DMS53 treated with DMSO at 0.1 percent for 48 hours (cell line): ENCODE results near the gene SLC28A3.
A peak's percentile ranks its signal among the peaks of the same experiment; 100 is the strongest.

ENCODE experiments used
- DNase-seq: peaks from one replicate; lab custom pipeline; 2025; ENCODE audit not compliant: unreplicated experiment; lab: John Stamatoyannopoulos, UW

The SLC28A3 gene

DNA sequence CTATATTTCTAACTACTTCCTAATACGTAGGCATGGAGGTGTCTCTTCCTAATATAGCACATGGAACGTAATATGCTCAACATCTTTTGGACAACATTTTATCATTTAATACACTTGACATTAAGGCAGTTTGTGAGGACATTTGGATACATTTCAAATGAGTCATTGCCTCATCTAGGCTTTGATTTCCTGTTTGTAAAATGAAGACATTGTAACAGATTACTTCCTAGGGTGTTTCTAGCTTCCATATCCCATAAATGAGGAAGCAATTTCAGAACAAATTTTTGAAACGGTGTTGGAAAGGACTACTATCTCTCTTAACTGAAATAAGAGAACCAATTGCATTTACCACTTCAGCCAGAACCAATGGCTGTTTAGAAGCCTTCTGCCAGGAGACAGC, 38.7 kb downstream of the SLC28A3 start:
- DNase-seq, result no peak

DNA sequence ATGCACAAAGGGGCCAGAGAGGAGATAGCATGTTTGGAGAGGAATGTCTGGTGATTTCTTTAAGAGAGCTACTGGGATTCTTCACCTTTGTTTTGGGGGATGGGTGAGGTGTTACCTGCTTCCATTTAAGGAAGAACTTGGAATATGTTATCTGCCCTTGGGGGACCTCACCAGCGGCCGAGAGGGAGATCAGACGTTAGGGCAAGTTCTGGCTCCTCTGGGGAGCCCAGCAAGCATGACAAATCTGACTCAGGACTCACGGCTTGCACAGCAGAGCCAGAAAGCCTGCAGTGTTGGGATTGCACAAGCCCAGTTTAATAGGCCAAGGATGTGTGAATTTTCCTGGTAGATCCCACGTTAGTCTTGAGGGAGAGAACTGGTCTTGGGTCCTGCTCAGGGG, 40.3 kb downstream of the SLC28A3 start:
- DNase-seq, result no peak

DNA sequence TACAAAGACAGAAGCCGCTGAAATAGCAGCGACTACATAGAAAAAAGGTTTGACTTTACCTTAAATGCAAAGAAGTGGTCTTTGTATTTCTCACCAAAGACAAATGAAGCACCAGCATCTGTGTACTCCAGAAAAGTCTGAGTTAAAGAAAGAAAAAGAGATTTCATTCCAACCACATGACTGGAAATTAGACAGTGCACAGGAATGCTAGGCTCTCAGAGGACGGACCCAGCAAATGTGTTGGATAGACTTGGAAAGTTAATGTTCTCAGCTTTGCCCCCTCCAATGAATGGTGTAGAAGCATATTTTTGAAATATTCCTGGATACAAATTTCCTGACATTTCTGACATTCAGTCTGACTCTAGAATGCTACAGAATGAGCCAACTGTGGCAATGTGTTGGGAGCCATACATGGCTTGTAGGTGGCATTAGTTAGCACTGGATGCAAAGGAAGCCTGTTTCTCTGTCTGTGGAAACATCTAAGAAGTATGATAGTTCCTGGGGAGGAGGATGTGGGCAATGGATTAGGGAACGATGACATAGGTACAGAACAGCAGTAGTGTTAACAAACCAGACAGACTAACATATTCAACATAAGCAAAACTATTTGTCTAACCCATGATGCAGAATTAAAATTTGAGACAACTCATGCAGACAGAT, 43.3 kb downstream of the SLC28A3 start:
- DNase-seq, result no peak

- DNase-seq, result no peak
These were observed 44.3 kb downstream of the SLC28A3 start for GRCh38 chr9:84296146-84296843.

GRCh38 chr9:84294241-84294950, 46.2 kb downstream of the SLC28A3 start:
- DNase-seq, result no peak

DNA sequence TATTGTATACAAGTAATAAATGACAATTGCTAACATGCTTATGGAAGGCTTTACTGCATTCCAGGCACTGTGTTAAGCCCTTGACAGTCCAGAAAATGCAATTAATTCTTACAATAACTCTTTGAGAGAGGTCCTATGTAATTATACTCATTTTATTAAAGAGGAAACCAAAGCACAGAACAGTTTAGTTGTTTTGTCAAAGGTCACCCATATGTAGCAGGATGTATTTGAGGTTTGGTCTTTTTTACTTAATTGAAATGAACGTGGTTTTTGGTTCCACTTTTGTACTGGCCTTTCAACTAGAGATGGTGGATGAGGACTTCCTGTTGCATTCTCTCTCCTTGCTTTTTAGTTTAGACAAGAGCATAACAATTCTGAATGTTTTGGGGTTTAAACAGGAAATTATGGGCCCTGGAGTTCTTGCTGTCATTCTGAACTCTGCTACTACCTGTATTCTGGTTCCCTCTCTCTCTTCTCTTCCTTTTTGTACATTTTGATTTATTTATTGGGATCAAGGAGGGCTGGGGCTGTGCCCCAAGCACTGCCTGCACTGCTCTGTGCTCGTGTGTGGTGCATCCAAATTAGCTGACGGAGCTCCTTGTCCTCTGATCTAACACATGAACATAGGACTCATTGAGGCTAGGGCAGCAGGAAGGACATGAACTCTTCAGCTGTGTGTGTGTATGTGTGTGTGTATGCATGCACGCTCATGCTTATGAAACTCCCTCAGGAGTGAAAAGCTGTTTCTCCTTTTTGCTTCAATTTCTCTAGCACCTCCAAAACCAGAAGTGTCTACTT, 47.4 kb downstream of the SLC28A3 start:
- no peak for DNase-seq

GRCh38 chr9:84285381-84285780, 55.2 kb downstream of the SLC28A3 start:
- DNase-seq, result no peak

DNA sequence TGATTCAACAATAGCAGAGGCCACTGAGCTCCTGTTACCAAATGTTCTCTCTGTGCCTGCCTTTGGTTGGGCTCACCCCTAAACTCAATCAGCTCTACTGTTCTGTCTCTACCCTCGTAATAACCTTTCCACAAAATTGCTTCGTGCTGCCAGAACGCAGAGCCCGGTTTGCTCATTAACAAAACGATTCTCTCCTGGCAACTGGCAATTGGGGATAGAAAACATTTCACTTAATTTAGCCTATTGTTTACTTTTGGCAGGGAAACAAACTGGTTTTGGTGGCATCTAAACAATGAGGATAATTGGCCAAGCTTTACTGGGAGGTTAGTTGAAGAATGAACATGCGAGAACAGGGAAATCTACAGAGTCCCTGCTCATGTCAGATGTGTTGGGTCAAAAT, 56.6 kb downstream of the SLC28A3 start:
- DNase-seq, result no peak

DNA sequence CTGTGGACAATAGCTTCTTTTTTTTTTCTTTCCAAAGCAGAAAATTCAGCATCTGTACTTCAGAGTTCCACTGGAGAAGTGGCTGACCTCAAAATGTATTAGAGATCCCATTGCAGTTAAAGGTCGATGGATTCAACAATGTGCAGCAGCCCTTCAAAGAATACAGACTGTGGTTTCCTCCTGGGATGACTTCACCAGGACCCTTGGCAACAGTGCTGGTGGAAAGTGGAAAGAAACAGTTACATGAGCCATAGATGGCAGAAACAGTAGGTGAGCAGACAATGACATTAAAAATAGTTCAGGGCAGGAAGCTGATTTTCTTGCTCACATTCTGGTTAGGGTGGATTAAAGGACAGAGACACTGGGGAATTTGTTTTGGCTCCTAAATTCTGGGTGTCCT, 62.4 kb downstream of the SLC28A3 start:
- DNase-seq, result no peak

- DNase-seq, result peak; percentile 4
These were observed 62.9 kb downstream of the SLC28A3 start for GRCh38 chr9:84277646-84278045.

DNA sequence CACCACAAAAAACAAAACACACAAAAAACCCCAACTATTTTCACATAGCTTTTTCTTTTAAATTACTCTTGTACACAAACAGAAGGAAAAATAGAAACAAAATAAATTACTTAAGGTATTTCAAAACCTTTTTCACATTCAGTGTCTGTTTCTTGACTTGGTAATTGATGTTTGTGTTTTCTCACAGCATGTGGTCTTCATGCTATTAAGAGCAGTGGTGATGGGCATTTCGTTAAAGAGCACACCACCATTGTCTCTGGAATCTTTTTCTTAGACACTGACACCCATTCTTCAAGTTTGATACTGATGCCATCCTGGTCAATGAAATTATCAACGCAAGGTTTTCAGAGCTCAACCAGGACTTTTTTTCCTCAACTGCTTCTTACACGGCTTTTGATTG, 63.8 kb downstream of the SLC28A3 start:
- DNase-seq, result no peak

- DNase-seq, result no peak
These were observed 68.5 kb downstream of the SLC28A3 start for GRCh38 chr9:84271921-84272556.

- no peak for DNase-seq
These were observed 69.0 kb downstream of the SLC28A3 start for GRCh38 chr9:84271531-84271900.

GRCh38 chr9:84270847-84271530, 69.6 kb downstream of the SLC28A3 start:
- DNase-seq, result no peak

DNA sequence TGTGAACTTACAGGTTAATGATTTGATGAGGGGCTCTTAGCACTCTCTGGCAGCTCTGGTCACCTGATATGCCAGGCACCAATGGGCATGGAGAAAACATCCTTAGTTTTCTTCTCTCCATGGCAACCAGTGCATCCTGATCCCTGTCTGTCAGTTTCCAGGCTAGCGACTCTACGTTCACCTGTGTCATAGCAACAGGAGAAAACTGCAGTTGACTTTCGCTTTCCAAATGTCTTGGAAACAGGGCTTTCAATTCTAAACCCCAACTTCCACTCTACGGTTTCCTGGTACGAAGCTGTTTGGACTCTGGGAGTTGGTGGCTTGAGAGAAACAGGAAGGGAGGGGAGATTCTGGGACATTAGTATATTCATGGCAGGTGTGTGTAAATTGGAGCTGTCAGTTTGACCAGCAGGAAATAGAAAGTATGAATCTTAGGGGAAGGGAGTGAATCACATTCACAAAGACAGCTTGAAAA, 74.4 kb downstream of the SLC28A3 start:
- peak; percentile 53 for DNase-seq

DNA sequence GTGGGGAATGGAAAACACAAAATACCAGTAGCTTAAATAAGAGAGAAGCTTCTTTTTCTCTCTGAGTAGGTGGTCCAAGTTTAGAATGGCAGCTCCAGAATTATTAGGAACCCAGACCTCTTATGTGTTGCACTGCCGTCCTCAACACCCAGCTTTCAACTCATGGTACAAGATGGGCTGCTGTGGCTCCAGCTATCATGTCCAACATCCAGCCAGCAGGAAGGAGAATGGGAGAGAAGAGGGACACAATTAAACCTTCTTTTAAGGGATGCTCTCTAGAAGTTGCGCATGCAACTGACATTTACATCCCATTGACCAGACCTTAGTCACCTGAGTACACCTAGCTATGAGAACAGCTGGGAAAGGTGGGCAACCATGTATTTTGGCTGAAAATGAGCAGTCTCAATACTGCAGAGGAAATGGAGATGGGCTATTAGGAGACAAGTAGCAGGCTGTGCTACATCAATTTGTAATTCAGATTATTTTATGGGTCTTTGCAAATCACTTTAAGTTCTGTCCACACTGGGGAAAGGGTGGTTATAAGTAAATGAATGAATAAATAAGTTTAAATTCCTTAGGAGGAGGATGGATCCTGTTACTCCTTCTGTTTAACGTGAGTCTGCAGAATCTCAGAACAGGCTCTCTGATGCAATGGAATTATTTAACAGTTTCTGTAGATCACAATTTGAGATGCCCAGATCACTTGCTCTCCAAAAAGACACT, 76.1 kb downstream of the SLC28A3 start:
- DNase-seq, result no peak

DNA sequence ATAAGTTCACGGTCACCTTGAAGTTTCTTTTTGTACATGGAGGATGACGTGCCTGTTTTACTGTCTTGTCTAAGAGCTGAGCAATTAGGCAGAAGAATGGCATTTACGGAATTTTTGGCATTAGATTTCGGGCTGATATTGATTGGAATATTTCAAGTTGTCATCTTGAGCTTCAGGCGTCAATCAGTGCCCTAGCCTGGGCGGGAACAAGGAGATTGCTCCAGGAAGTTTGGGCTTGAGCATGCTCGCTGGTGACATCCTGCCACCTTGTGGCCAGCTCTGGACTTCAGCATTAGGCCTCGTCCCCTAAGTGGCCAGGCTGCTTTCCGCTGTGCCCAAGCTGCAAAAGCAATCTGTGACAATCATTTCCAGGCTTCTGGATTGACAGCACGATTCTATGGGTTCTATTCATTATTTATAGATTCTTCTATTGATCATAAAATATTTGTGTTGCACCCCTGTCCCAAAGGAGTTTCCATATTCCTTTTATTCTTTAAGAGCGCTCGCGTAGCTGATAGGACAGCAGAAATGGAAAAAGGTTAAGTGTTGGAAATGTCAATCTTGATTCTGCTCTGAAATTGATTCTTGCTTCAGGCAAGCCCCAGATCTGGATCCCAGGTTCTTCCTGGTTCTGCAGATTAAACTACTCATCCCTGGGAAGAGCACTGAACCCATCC, 79.3 kb downstream of the SLC28A3 start:
- peak; percentile 65 for DNase-seq

GRCh38 chr9:84258371-84258770, 82.2 kb downstream of the SLC28A3 start:
- DNase-seq, result no peak

DNA sequence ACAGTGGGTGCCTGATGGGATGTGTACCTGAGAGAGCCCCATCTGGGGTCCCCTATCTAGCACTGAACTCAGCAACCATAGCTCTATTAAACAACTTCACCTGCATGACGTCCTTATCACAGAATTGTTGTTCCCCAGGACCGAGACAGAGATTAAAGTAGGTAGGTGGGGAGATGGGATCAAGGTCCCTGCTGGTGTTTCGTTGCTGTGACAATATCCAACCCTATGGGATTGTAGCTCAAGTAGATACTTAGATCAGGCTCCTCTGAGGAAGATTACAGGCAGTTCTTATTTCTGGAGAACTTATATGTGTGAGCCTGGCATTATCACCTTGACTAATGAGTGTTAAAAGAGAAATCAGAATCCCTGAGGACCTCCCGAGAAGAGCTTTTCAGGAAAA, 84.9 kb downstream of the SLC28A3 start:
- no peak for DNase-seq
